Mucosa of stomach (tissue), 1 donor: ENCODE results near the gene LMBR1.

Experiments used
- H3K27me3 ChIP-seq: one replicate; pipeline ENCODE4 v1.7.0; 2013; ENCODE audit warnings: mild to moderate bottlenecking, low read length; ENCODE audit not compliant: control insufficient read depth, insufficient read depth
- H3K36me3 ChIP-seq: one replicate; pipeline ENCODE4 v1.7.0; 2013; ENCODE audit warnings: low read length; ENCODE audit not compliant: control insufficient read depth, insufficient read depth
- H3K4me1 ChIP-seq: one replicate; pipeline ENCODE4 v1.7.0; 2013; ENCODE audit warnings: mild to moderate bottlenecking, low read length; ENCODE audit not compliant: control insufficient read depth, insufficient read depth
- H3K4me3 ChIP-seq: one replicate; pipeline ENCODE4 v1.7.0; 2013; ENCODE audit warnings: low read length
- H3K9ac ChIP-seq: one replicate; pipeline ENCODE4 v1.7.0; 2013; ENCODE audit warnings: mild to moderate bottlenecking, low read length, moderate library complexity
- H3K9me3 ChIP-seq: one replicate; pipeline ENCODE4 v1.7.0; 2013; ENCODE audit warnings: mild to moderate bottlenecking, low read length, moderate library complexity; ENCODE audit not compliant: control insufficient read depth
- donor health status: Pancreatic carcinoma.

Gene LMBR1

GRCh38 chr7:156780724-156781455 is 112.1 kb downstream of the LMBR1 start:
- no peaks in the 10 kb centered on the region for H3K9me3 ChIP-seq
- H3K27me3 ChIP-seq, result no peaks in the 10 kb centered on the region
- H3K9ac ChIP-seq, result no peak overlapping the region
- no peak overlapping the region for H3K4me3 ChIP-seq
- no peaks in the 10 kb centered on the region for H3K36me3 ChIP-seq
- no peaks in the 10 kb centered on the region for H3K4me1 ChIP-seq

- no peaks in the 10 kb centered on the region for H3K4me1 ChIP-seq
- no peak overlapping the region for H3K9ac ChIP-seq
- no peaks in the 10 kb centered on the region for H3K9me3 ChIP-seq
- no peak overlapping the region for H3K4me3 ChIP-seq
- H3K36me3 ChIP-seq, result no peaks in the 10 kb centered on the region
- H3K27me3 ChIP-seq, result no peaks in the 10 kb centered on the region
Observed at GRCh38 chr7:156778668-156779067, 114.3 kb downstream of the LMBR1 start.

GRCh38 chr7:156778201-156778600 is 114.8 kb downstream of the LMBR1 start:
- H3K4me1 ChIP-seq, result no peaks in the 10 kb centered on the region
- no peaks in the 10 kb centered on the region for H3K9me3 ChIP-seq
- no peaks in the 10 kb centered on the region for H3K27me3 ChIP-seq

GRCh38 chr7:156777364-156778069 is 115.5 kb downstream of the LMBR1 start:
- no peak overlapping the region for H3K9ac ChIP-seq
- H3K4me1 ChIP-seq, result no peaks in the 10 kb centered on the region
- H3K27me3 ChIP-seq, result no peaks in the 10 kb centered on the region
- no peaks in the 10 kb centered on the region for H3K36me3 ChIP-seq
- H3K9me3 ChIP-seq, result no peaks in the 10 kb centered on the region
- no peak overlapping the region for H3K4me3 ChIP-seq

More at GRCh38 chr7:156778201-156778600, 114.8 kb downstream of the LMBR1 start:
- Histone ChIP-seq H3K4me3 (no peak overlapping the region), H3K36me3 (no peaks in the 10 kb centered on the region), H3K9ac (no peak overlapping the region)

- H3K9ac ChIP-seq, result no peak overlapping the region
- no peaks in the 10 kb centered on the region for H3K36me3 ChIP-seq
- no peaks in the 10 kb centered on the region for H3K27me3 ChIP-seq
- no peaks in the 10 kb centered on the region for H3K4me1 ChIP-seq
- H3K9me3 ChIP-seq, result no peaks in the 10 kb centered on the region
- no peak overlapping the region for H3K4me3 ChIP-seq
Observed at GRCh38 chr7:156776527-156776926, 116.5 kb downstream of the LMBR1 start.

GRCh38 chr7:156773966-156774365 is 119.0 kb downstream of the LMBR1 start:
- Histone ChIP-seq H3K4me1 (no peaks in the 10 kb centered on the region), H3K9me3 (no peaks in the 10 kb centered on the region), H3K27me3 (no peaks in the 10 kb centered on the region)

GRCh38 chr7:156772725-156773124 is 120.3 kb downstream of the LMBR1 start:
- Histone ChIP-seq H3K4me3 (no peak overlapping the region), H3K9me3 (no peaks in the 10 kb centered on the region), H3K36me3 (no peaks in the 10 kb centered on the region), H3K4me1 (no peaks in the 10 kb centered on the region), H3K9ac (no peak overlapping the region), H3K27me3 (no peaks in the 10 kb centered on the region)

More at GRCh38 chr7:156773966-156774365, 119.0 kb downstream of the LMBR1 start:
- Histone ChIP-seq H3K4me3 (no peak overlapping the region), H3K36me3 (no peaks in the 10 kb centered on the region), H3K9ac (no peak overlapping the region)

GRCh38 chr7:156768698-156769472 is 124.1 kb downstream of the LMBR1 start:
- Histone ChIP-seq H3K27me3 (no peaks in the 10 kb centered on the region), H3K4me3 (no peak overlapping the region), H3K4me1 (no peaks in the 10 kb centered on the region), H3K36me3 (no peaks in the 10 kb centered on the region), H3K9ac (no peak overlapping the region), H3K9me3 (no peaks in the 10 kb centered on the region)

- no peaks in the 10 kb centered on the region for H3K36me3 ChIP-seq
- no peak overlapping the region for H3K4me3 ChIP-seq
- no peak overlapping the region for H3K9ac ChIP-seq
- H3K27me3 ChIP-seq, result no peaks in the 10 kb centered on the region
- H3K9me3 ChIP-seq, result no peaks in the 10 kb centered on the region
- no peaks in the 10 kb centered on the region for H3K4me1 ChIP-seq
Observed at GRCh38 chr7:156766666-156767065, 126.3 kb downstream of the LMBR1 start.

GRCh38 chr7:156765901-156766656 is 126.9 kb downstream of the LMBR1 start:
- Histone ChIP-seq H3K4me1 (no peaks in the 10 kb centered on the region), H3K9ac (no peak overlapping the region), H3K4me3 (no peak overlapping the region), H3K27me3 (no peaks in the 10 kb centered on the region), H3K9me3 (no peaks in the 10 kb centered on the region), H3K36me3 (no peaks in the 10 kb centered on the region)

- Histone ChIP-seq H3K4me3 (no peak overlapping the region), H3K36me3 (no peaks in the 10 kb centered on the region)
Observed at GRCh38 chr7:156764766-156765165, 128.2 kb downstream of the LMBR1 start.

More at GRCh38 chr7:156764766-156765165, 128.2 kb downstream of the LMBR1 start:
- no peaks in the 10 kb centered on the region for H3K4me1 ChIP-seq
- no peaks in the 10 kb centered on the region for H3K27me3 ChIP-seq
- H3K9me3 ChIP-seq, result no peaks in the 10 kb centered on the region
- H3K9ac ChIP-seq, result no peak overlapping the region
